Measurements from ENCODE around the gene PFDN5. TPM values are rescaled to one million over a fixed set of nuclear protein-coding genes. Genes with fewer than 3 reads are reported as not detected.

PFDN5 gene
- 100 to 1,000 TPM; 118 to 176 TPM for total RNA-seq
- polyA plus RNA-seq = 100 to 1,000 TPM; 237 to 245 TPM

- Histone ChIP-seq H3K27ac (ENCODE audit: low read depth in 1 of 2, low read length in 2 of 2) (peak within 1 kb of the TSS; percentile 73 to 79), H3K4me1 (ENCODE audit: control insufficient read depth in 4 of 4, insufficient read depth in 4 of 4, low read length in 3 of 4) (peaks cover 7 to 28% (median 21%) of the 10 kb centered on the region in 4 donors), H3K36me3 (ENCODE audit: control insufficient read depth in 4 of 4, insufficient read depth in 3 of 4, low read depth in 1 of 4, low read length in 3 of 4) (peaks cover 0 to 11% (median 5%) of the 10 kb centered on the region in 4 donors), H3K9me3 (ENCODE audit: control insufficient read depth in 4 of 4, low read length in 3 of 4) (no peaks in the 10 kb centered on the region), H3K4me3 (ENCODE audit: low read depth in 1 of 3, low read length in 3 of 3) (peak within 1 kb of the TSS; percentile 74 to 99 (median 83)), H3K27me3 (ENCODE audit: control insufficient read depth in 4 of 4, insufficient read depth in 4 of 4, low read length in 3 of 4) (no peaks in the 10 kb centered on the region), H3K9ac (ENCODE audit: low read depth in 1 of 2, low read length in 2 of 2) (peak within 1 kb of the TSS; percentile 66 to 96)
- 3% methylated on average over 42 of the region's 42 CpGs for WGBS
- peak; percentile 81 for DNase-seq (ENCODE audit: low spot score)
- peak; percentile 7 to 22 for TF ChIP-seq EGR1 (IDR thresholded peaks at IDR 0.05; ENCODE audit: low read depth in 2 of 2)
- TF ChIP-seq FOXA2 (IDR thresholded peaks at IDR 0.05) = no peak
- TF ChIP-seq REST (IDR thresholded peaks at IDR 0.05) = no peak
- TF ChIP-seq RXRA (IDR thresholded peaks at IDR 0.05) = peak in 1 of 2 donors; percentile 46
- no peak for TF ChIP-seq JUND (IDR thresholded peaks at IDR 0.05)
- TF ChIP-seq HNF4G (IDR thresholded peaks at IDR 0.05) = no peak
- TF ChIP-seq ATF3 (IDR thresholded peaks at IDR 0.05) = no peak
- TF ChIP-seq TAF1 (conservative IDR thresholded peaks at IDR 0.05) = no peak
- TF ChIP-seq FOXA1 (IDR thresholded peaks at IDR 0.05) = no peak
- peak in 1 of 2 donors; percentile 90 for TF ChIP-seq GABPA (IDR thresholded peaks at IDR 0.05 in 1 of 2, conservative IDR thresholded peaks at IDR 0.05 in 1 of 2)
- peak; percentile 43 for TF ChIP-seq SP1 (IDR thresholded peaks at IDR 0.05)
- TF ChIP-seq CTCF (IDR thresholded peaks at IDR 0.05; ENCODE audit: low read depth, low read length, missing input control) = peak; percentile 30
- TF ChIP-seq YY1 (IDR thresholded peaks at IDR 0.05) = peak; percentile 97
- peak; percentile 39 to 59 for TF ChIP-seq RAD21 (IDR thresholded peaks at IDR 0.05)
- TF ChIP-seq ZBTB33 (IDR thresholded peaks at IDR 0.05) = no peak
- no peak for TF ChIP-seq NR2F2 (IDR thresholded peaks at IDR 0.05)
- peak; percentile 7 to 25 for TF ChIP-seq HNF4A (conservative IDR thresholded peaks at IDR 0.05)
- no peak for TF ChIP-seq MAX (IDR thresholded peaks at IDR 0.05)
These were observed at the start of gene PFDN5 for GRCh38 chr12:53295070-53295890. Gene PFDN5, plus strand, starts transcription at chr12:53295542. Its CDS starts 26 bp downstream, at chr12:53295568.

All from liver (tissue), 9 donors.